NCI-H524 treated with DMSO at 0.1 percent for 48 hours (cell line): ENCODE measurements around the gene OPA3.

Source experiments
- DNase-seq: peaks from one replicate; lab custom pipeline; 2025; lab: John Stamatoyannopoulos, UW

The OPA3 gene

GRCh38 chr19:45598267-45599001 is 13.8 kb upstream of the OPA3 start:
- no peak for DNase-seq

- DNase-seq, result no peak
These were observed 13.0 kb upstream of the OPA3 start for GRCh38 chr19:45597425-45598111.

GRCh38 chr19:45595814-45596213 is 11.2 kb upstream of the OPA3 start:
- DNase-seq, result no peak

- no peak for DNase-seq
These were observed 8.9 kb upstream of the OPA3 start for GRCh38 chr19:45593520-45593919.

GRCh38 chr19:45592366-45592765 is 7.8 kb upstream of the OPA3 start:
- DNase-seq, result no peak

- DNase-seq, result no peak
These were observed 7.0 kb upstream of the OPA3 start for GRCh38 chr19:45591638-45592005.

- DNase-seq, result no peak
These were observed 6.5 kb upstream of the OPA3 start for GRCh38 chr19:45591004-45591637.

- DNase-seq, result no peak
These were observed 5.8 kb upstream of the OPA3 start for GRCh38 chr19:45590300-45591003.

- no peak for DNase-seq
These were observed 5.2 kb upstream of the OPA3 start for GRCh38 chr19:45589768-45590167.

GRCh38 chr19:45587873-45588272 is 3.3 kb upstream of the OPA3 start:
- DNase-seq, result no peak

- DNase-seq, result no peak
These were observed 566 bp upstream of the OPA3 start for GRCh38 chr19:45585158-45585577.

- DNase-seq, result no peak
These were observed 3.0 kb downstream of the OPA3 start for GRCh38 chr19:45581576-45581975.

GRCh38 chr19:45578861-45579260 is 5.7 kb downstream of the OPA3 start:
- DNase-seq, result no peak

GRCh38 chr19:45577111-45577905 is 7.3 kb downstream of the OPA3 start:
- DNase-seq, result no peak

- no peak for DNase-seq
These were observed 7.9 kb downstream of the OPA3 start for GRCh38 chr19:45576682-45577081.

- no peak for DNase-seq
These were observed 9.4 kb downstream of the OPA3 start for GRCh38 chr19:45575216-45575615.

GRCh38 chr19:45574526-45574925 is 10.1 kb downstream of the OPA3 start:
- DNase-seq, result no peak

- DNase-seq, result no peak
These were observed 13.0 kb downstream of the OPA3 start for GRCh38 chr19:45571457-45572220.

- peak; percentile 1 for DNase-seq
These were observed 14.8 kb downstream of the OPA3 start for GRCh38 chr19:45569619-45570421.

GRCh38 chr19:45568732-45569131 is 15.9 kb downstream of the OPA3 start:
- no peak for DNase-seq
